Stimulated activated CD8-positive, alpha-beta memory T cell treated with anti-CD3 and anti-CD28 coated beads, Interleukin-4, amount 100 ng/mL, for 24 hours (primary cell): ENCODE measurements around the gene ARPP21.

Experiments used
- DNase-seq: peaks from one replicate; pipeline ENCODE4 v3.0.0-alpha.2; 2020; ENCODE audit warnings: low read depth

Gene ARPP21

GRCh38 chr3:35677797-35678196 lies 38.5 kb downstream of the ARPP21 start:
- no peak for DNase-seq

- DNase-seq = no peak
Measured at GRCh38 chr3:35678643-35679161, 39.4 kb downstream of the ARPP21 start.

GRCh38 chr3:35679409-35680080 lies 40.2 kb downstream of the ARPP21 start:
- no peak for DNase-seq

- DNase-seq = no peak
Measured at GRCh38 chr3:35680866-35681650, 41.7 kb downstream of the ARPP21 start.

GRCh38 chr3:35685153-35685552 lies 45.8 kb downstream of the ARPP21 start:
- DNase-seq = no peak

GRCh38 chr3:35688826-35689225 lies 49.5 kb downstream of the ARPP21 start:
- DNase-seq = no peak

GRCh38 chr3:35690271-35690670 lies 50.9 kb downstream of the ARPP21 start:
- no peak for DNase-seq

- no peak for DNase-seq
Measured at GRCh38 chr3:35705904-35706303, 66.6 kb downstream of the ARPP21 start.

GRCh38 chr3:35707904-35708303 lies 68.6 kb downstream of the ARPP21 start:
- DNase-seq = no peak

GRCh38 chr3:35708394-35709271 lies 69.3 kb downstream of the ARPP21 start:
- DNase-seq = no peak

GRCh38 chr3:35709691-35710090 lies 70.4 kb downstream of the ARPP21 start:
- no peak for DNase-seq

GRCh38 chr3:35710554-35710953 lies 71.2 kb downstream of the ARPP21 start:
- DNase-seq = no peak

- no peak for DNase-seq
Measured at GRCh38 chr3:35718921-35719320, 79.6 kb downstream of the ARPP21 start.

GRCh38 chr3:35721628-35722027 lies 82.3 kb downstream of the ARPP21 start:
- DNase-seq = no peak

GRCh38 chr3:35722902-35723301 lies 83.6 kb downstream of the ARPP21 start:
- DNase-seq = no peak

- no peak for DNase-seq
Measured at GRCh38 chr3:35723480-35724097, 84.3 kb downstream of the ARPP21 start.

- DNase-seq = no peak
Measured at GRCh38 chr3:35724106-35724505, 84.8 kb downstream of the ARPP21 start.

GRCh38 chr3:35727179-35727578 lies 87.9 kb downstream of the ARPP21 start:
- DNase-seq = no peak

GRCh38 chr3:35733341-35733740 lies 94.0 kb downstream of the ARPP21 start:
- no peak for DNase-seq

GRCh38 chr3:35733864-35734263 lies 94.5 kb downstream of the ARPP21 start:
- no peak for DNase-seq

GRCh38 chr3:35737080-35737479 lies 97.8 kb downstream of the ARPP21 start:
- DNase-seq = no peak

GRCh38 chr3:35737527-35737926 lies 98.2 kb downstream of the ARPP21 start:
- no peak for DNase-seq
